OCI-LY7 (cell line): ENCODE results near the gene ITGB6. TPM values are rescaled to one million over a fixed set of nuclear protein-coding genes. Genes with fewer than 3 reads are reported as not detected.

ENCODE experiments used
- BruUV-seq: library from RNA; stranded (reverse); fragments of 400-500 nt; replicated peaks from 2 replicates; lab custom pipeline; 2021; lab: Mats Ljungman, UMichigan
- CTCF ChIA-PET: fragments of 300-600 bp; sonication (Branson Sonifier 250); formaldehyde crosslinking; loops from one replicate; lab custom pipeline; 2022; ENCODE audit warnings: antibody characterized with exemption; ENCODE audit not compliant: unreplicated experiment; lab: Charles Lee
- POLR2A ChIA-PET: fragments of 300-600 bp; sonication (Branson Sonifier 250); formaldehyde crosslinking; loops from one replicate; lab custom pipeline; 2022; ENCODE audit warnings: antibody characterized with exemption; lab: Charles Lee
- DNase-seq: peaks from one replicate; pipeline ENCODE4 v3.0.0-alpha.2; 2015; ENCODE audit warnings: low spot score
- H2AFZ ChIP-seq: fragments of 200-600 bp; sonication (generic), shearing (Covaris generic); 2 replicates; pipeline ENCODE4 v1.6.1; 2014; ENCODE audit warnings: mild to moderate bottlenecking, antibody characterized with exemption, low read length, moderate library complexity
- H3K27ac ChIP-seq: fragments of 200-600 bp; sonication (generic); 2 replicates; pipeline ENCODE4 v1.5.1; 2014; ENCODE audit warnings: mixed run types, low read depth, mild to moderate bottlenecking, moderate library complexity, low read length, inconsistent platforms; ENCODE audit not compliant: poor library complexity, severe bottlenecking
- H3K36me3 ChIP-seq: fragments of 200-600 bp; sonication (generic); 2 replicates; pipeline ENCODE4 v1.6.1; 2014; ENCODE audit warnings: mild to moderate bottlenecking, antibody characterized with exemption, low read length, moderate library complexity, mixed read lengths; ENCODE audit not compliant: insufficient read depth
- H3K4me1 ChIP-seq: fragments of 200-600 bp; sonication (generic); 2 replicates; pipeline ENCODE4 v1.5.1; 2014; ENCODE audit warnings: mild to moderate bottlenecking, low read length; ENCODE audit not compliant: insufficient read depth, poor library complexity, severe bottlenecking
- H3K4me2 ChIP-seq: fragments of 200-600 bp; sonication (generic); 2 replicates; pipeline ENCODE4 v1.6.1; 2014; ENCODE audit warnings: mild to moderate bottlenecking, low read length
- H3K4me3 ChIP-seq: fragments of 200-600 bp; sonication (generic); 2 replicates; pipeline ENCODE4 v1.5.1; 2014; ENCODE audit warnings: mild to moderate bottlenecking, low read depth, low read length; ENCODE audit not compliant: poor library complexity, severe bottlenecking
- H3K79me2 ChIP-seq: fragments of 200-600 bp; sonication (generic); 2 replicates; pipeline ENCODE4 v1.6.1; 2016; ENCODE audit warnings: low read depth, mild to moderate bottlenecking, low read length, moderate library complexity, mixed read lengths; ENCODE audit not compliant: insufficient read depth
- H3K9me2 ChIP-seq: fragments of 200-600 bp; sonication (generic); 2 replicates; pipeline ENCODE4 v1.6.1; 2016; ENCODE audit warnings: mild to moderate bottlenecking, low read length, mixed read lengths; ENCODE audit not compliant: insufficient read depth
- H3K9me3 ChIP-seq: fragments of 200-600 bp; sonication (generic); 2 replicates; pipeline ENCODE4 v1.6.1; 2014; ENCODE audit warnings: mild to moderate bottlenecking, mixed run types, low read length, mixed read lengths
- H4K20me1 ChIP-seq: fragments of 200-600 bp; sonication (generic); 2 replicates; pipeline ENCODE4 v1.6.1; 2014; ENCODE audit warnings: mild to moderate bottlenecking, antibody characterized with exemption, low read length, moderate library complexity, mixed read lengths; ENCODE audit not compliant: insufficient read depth
- EZH2phosphoT487 ChIP-seq: fragments of 200-600 bp; sonication (generic); IDR thresholded peaks from 2 replicates; pipeline ENCODE4 v1.6.1; 2018; ENCODE audit warnings: low read depth, borderline replicate concordance, mild to moderate bottlenecking, mixed run types, antibody characterized with exemption, low read length, moderate library complexity, mixed read lengths
- intact Hi-C: fragments of 100-400 bp; cut with micrococcal nuclease; formaldehyde crosslinking; loops from one replicate; pipeline ENCODE4 v1.10.0; 2022; ENCODE audit not compliant: unreplicated experiment
- total RNA-seq, 2 experiments: library from RNA; depleted of rRNA in 1 of 2; stranded (reverse); fragments of >200 nt in 1 of 2; shearing (Covaris generic) in 1 of 2; gene quantifications; 2 replicates each; pipeline ENCODE4 v1.2.3, GENCODE V29; 2014 to 2022
- TF ChIP-seq, protein P1 (sequence below): fragments of 200-600 bp; sonication (generic); conservative IDR thresholded peaks from 2 replicates; pipeline ENCODE4 v1.5.1; 2014; ENCODE audit warnings: mild to moderate bottlenecking, antibody characterized with exemption, low read length, moderate library complexity, mixed read lengths

ITGB6 gene
- total RNA-seq, 2 experiments from 2014 or later: not detected

DNA sequence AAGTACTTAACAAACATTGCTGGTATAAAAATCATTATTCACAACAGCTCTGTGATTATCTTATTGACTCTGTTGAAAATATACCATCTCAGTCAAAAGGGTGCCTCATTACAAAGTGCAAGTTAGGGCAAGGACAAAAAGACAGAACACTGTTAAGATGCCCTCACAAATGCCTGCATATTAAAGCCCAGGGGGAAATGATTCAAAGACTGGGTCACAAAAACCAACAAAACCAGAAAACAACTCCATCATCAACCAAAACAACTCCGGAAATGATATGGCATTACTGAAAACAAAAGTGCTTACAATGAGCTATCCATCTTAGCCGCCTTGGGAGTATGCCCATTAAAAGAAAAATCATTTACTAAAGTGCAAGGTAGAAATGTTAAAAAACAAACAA lies 147.5 kb downstream of the ITGB6 start:
- H3K9me2 ChIP-seq: no peaks in the 10 kb centered on the region
- intact Hi-C loops: no loop called here
- no peaks in the 10 kb centered on the region for H3K79me2 ChIP-seq
- ChIA-PET CTCF (no interaction called here), POLR2A (interaction anchor here (0.7 kb wide), 2 partner anchors 73 to 920 kb away, joined by 3 to 4 read pairs; no protein-coding TSS in a partner anchor)
- H2AFZ ChIP-seq: no peak overlapping the region
- TF ChIP-seq EZH2phosphoT487: no peak
- TF ChIP-seq, protein P1, sequence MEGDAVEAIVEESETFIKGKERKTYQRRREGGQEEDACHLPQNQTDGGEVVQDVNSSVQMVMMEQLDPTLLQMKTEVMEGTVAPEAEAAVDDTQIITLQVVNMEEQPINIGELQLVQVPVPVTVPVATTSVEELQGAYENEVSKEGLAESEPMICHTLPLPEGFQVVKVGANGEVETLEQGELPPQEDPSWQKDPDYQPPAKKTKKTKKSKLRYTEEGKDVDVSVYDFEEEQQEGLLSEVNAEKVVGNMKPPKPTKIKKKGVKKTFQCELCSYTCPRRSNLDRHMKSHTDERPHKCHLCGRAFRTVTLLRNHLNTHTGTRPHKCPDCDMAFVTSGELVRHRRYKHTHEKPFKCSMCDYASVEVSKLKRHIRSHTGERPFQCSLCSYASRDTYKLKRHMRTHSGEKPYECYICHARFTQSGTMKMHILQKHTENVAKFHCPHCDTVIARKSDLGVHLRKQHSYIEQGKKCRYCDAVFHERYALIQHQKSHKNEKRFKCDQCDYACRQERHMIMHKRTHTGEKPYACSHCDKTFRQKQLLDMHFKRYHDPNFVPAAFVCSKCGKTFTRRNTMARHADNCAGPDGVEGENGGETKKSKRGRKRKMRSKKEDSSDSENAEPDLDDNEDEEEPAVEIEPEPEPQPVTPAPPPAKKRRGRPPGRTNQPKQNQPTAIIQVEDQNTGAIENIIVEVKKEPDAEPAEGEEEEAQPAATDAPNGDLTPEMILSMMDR: no peak
- no peak overlapping the region for H3K4me2 ChIP-seq
- no peaks in the 10 kb centered on the region for H4K20me1 ChIP-seq
- H3K4me1 ChIP-seq: no peaks in the 10 kb centered on the region
- H3K9me3 ChIP-seq: no peaks in the 10 kb centered on the region
- no TSS peak for BruUV-seq
- DNase-seq: no peak
- H3K36me3 ChIP-seq: no peaks in the 10 kb centered on the region
- H3K27ac ChIP-seq: no peak overlapping the region
- H3K4me3 ChIP-seq: no peak overlapping the region

DNA sequence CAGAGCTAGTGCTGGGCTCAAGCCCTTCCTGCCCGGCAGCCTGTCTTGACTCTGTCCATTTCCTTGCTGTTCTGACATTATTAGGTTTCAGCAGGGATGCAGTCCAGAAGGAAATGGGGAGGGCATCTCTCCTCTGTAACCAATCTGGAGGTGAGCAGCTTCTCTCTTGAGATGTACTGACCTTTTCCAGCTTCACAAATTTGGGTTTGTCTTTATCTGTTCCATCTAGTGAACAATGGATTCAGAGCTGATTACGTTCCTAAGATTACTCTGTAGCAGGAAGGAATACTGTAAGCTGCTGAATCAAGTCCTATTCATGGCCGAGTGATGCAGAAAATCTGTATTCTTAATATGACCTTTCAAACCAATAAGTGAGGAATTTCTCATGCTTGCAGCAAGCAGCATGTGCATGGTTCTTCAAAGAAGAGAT lies 148.7 kb downstream of the ITGB6 start:
- Histone ChIP-seq H3K4me3 (no peak overlapping the region), H4K20me1 (no peaks in the 10 kb centered on the region), H3K79me2 (no peaks in the 10 kb centered on the region), H3K4me2 (no peak overlapping the region), H2AFZ (no peak overlapping the region), H3K27ac (no peak overlapping the region), H3K9me2 (no peaks in the 10 kb centered on the region), H3K9me3 (no peaks in the 10 kb centered on the region), H3K4me1 (no peaks in the 10 kb centered on the region), H3K36me3 (no peaks in the 10 kb centered on the region)
- TF ChIP-seq, protein P1: no peak
- TF ChIP-seq EZH2phosphoT487: no peak
- intact Hi-C loops: no loop called here
- no peak for DNase-seq
- ChIA-PET CTCF (no interaction called here), POLR2A (no interaction called here)
- no TSS peak for BruUV-seq

DNA sequence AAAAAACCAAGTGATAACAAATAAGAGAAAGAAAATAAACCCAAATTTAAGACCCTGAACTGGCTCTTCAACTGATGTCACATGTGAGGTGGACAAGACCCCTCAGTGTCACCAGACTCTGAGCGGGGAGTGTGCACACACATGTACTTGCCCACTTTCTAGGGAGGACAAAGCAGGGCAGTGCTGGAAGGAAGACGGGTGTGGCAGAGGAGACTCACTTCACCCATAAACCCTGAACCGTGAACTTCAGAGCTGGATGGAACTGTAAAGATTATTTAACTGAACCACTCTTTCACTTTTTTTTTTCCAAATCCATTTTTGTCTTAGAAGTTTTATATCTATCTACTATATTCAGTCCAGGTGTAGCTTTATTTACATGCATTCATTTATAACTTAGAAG lies 149.9 kb downstream of the ITGB6 start:
- CTCF ChIA-PET: no interaction called here
- H2AFZ ChIP-seq: no peak overlapping the region
- H3K4me2 ChIP-seq: no peak overlapping the region
- DNase-seq: no peak
- POLR2A ChIA-PET: no interaction called here
- H3K36me3 ChIP-seq: no peaks in the 10 kb centered on the region
- BruUV-seq: no TSS peak
- intact Hi-C loops: no loop called here
- H3K4me1 ChIP-seq: no peaks in the 10 kb centered on the region
- TF ChIP-seq EZH2phosphoT487: no peak
- TF ChIP-seq, protein P1: no peak
- H4K20me1 ChIP-seq: no peaks in the 10 kb centered on the region
- no peaks in the 10 kb centered on the region for H3K9me2 ChIP-seq
- H3K4me3 ChIP-seq: no peak overlapping the region
- no peaks in the 10 kb centered on the region for H3K79me2 ChIP-seq
- no peak overlapping the region for H3K27ac ChIP-seq
- H3K9me3 ChIP-seq: no peaks in the 10 kb centered on the region

Other genes starting within 250 kb of the ITGB6 start
- not detected in 2 replicates for gene PLA2R1, start 137.7 kb downstream of the ITGB6 start, total RNA-seq (2014; rRNA removed; shearing (Covaris generic))
- not detected in 2 replicates for gene PLA2R1, start 137.7 kb downstream of the ITGB6 start, total RNA-seq (2022)